Smooth muscle cell (in vitro differentiated cells): ENCODE results near the gene CD2. TPM values are rescaled to one million over a fixed set of nuclear protein-coding genes. Genes with fewer than 3 reads are reported as not detected.

Experiments used
- DNase-seq: peaks from one replicate; lab custom pipeline; 2025; ENCODE audit not compliant: unreplicated experiment; lab: John Stamatoyannopoulos, UW
- H2AFZ ChIP-seq: fragments of 200-600 bp; sonication (generic); 2 replicates; pipeline ENCODE4 v1.6.0; 2016; ENCODE audit warnings: antibody characterized with exemption, low read depth, mild to moderate bottlenecking
- H3F3A ChIP-seq: fragments of 200-600 bp; sonication (generic); 2 replicates; pipeline ENCODE4 v1.6.0; 2017; ENCODE audit warnings: antibody characterized with exemption, low read depth
- H3K27ac ChIP-seq: fragments of 200-600 bp; sonication (generic); 2 replicates; pipeline ENCODE4 v1.5.1; 2016; ENCODE audit warnings: low read depth, mild to moderate bottlenecking
- H3K27me3 ChIP-seq: fragments of 200-600 bp; sonication (generic); 2 replicates; pipeline ENCODE4 v1.6.1; 2016; ENCODE audit warnings: low read depth, mild to moderate bottlenecking
- H3K36me3 ChIP-seq: fragments of 200-600 bp; sonication (generic); 2 replicates; pipeline ENCODE4 v1.5.1; 2016; ENCODE audit warnings: low read depth
- H3K4me1 ChIP-seq: fragments of 200-600 bp; sonication (generic); 2 replicates; pipeline ENCODE4 v1.5.1; 2016; ENCODE audit warnings: low read depth
- H3K4me2 ChIP-seq: fragments of 200-600 bp; sonication (generic); 2 replicates; pipeline ENCODE4 v1.6.0; 2016; ENCODE audit warnings: mild to moderate bottlenecking
- H3K4me3 ChIP-seq: fragments of 200-600 bp; sonication (generic); 2 replicates; pipeline ENCODE4 v1.5.1; 2016; ENCODE audit warnings: mild to moderate bottlenecking
- H3K79me2 ChIP-seq: fragments of 200-600 bp; sonication (generic); 2 replicates; pipeline ENCODE4 v1.6.0; 2016; ENCODE audit warnings: low read depth, mild to moderate bottlenecking
- H3K9ac ChIP-seq: fragments of 200-600 bp; sonication (generic); 2 replicates; pipeline ENCODE4 v1.6.0; 2016; ENCODE audit warnings: low read depth
- H3K9me3 ChIP-seq: fragments of 200-600 bp; sonication (generic); replicated peaks from 2 replicates; pipeline ENCODE4 v1.5.1; 2016; ENCODE audit warnings: low read depth
- H4K20me1 ChIP-seq: fragments of 200-600 bp; sonication (generic); 2 replicates; pipeline ENCODE4 v1.6.0; 2016; ENCODE audit warnings: low read depth
- WGBS: methylation state at CpG from one replicate; pipeline ENCODE4 v1.1.7; 2016; ENCODE audit warnings: low lambda C conversion rate; 5-methylcytosine and 5-hydroxymethylcytosine counted together
- polyA plus RNA-seq: library from polyadenylated mRNA; unstranded; fragments of >200 nt; fragmentation: Nextera tagmentation; extraction: Ambion mirVana; gene quantifications from 2 replicates; pipeline ENCODE4 v1.2.1, GENCODE V29; 2016
- total RNA-seq: library from RNA; depleted of rRNA; stranded (reverse); fragments of >200 nt; gene quantifications from 2 replicates; pipeline ENCODE4 v1.2.3, GENCODE V29; 2014
- TF ChIP-seq, protein P1 (sequence below): fragments of 200-600 bp; sonication (generic); IDR thresholded peaks from 2 replicates; pipeline ENCODE4 v1.5.1; 2017; ENCODE audit warnings: borderline replicate concordance, mild to moderate bottlenecking, antibody characterized with exemption; ENCODE audit not compliant: insufficient read depth, poor library complexity, severe bottlenecking

The CD2 gene
- total and polyA plus RNA-seq, 2 experiments from 2014 or later, result not detected

DNA sequence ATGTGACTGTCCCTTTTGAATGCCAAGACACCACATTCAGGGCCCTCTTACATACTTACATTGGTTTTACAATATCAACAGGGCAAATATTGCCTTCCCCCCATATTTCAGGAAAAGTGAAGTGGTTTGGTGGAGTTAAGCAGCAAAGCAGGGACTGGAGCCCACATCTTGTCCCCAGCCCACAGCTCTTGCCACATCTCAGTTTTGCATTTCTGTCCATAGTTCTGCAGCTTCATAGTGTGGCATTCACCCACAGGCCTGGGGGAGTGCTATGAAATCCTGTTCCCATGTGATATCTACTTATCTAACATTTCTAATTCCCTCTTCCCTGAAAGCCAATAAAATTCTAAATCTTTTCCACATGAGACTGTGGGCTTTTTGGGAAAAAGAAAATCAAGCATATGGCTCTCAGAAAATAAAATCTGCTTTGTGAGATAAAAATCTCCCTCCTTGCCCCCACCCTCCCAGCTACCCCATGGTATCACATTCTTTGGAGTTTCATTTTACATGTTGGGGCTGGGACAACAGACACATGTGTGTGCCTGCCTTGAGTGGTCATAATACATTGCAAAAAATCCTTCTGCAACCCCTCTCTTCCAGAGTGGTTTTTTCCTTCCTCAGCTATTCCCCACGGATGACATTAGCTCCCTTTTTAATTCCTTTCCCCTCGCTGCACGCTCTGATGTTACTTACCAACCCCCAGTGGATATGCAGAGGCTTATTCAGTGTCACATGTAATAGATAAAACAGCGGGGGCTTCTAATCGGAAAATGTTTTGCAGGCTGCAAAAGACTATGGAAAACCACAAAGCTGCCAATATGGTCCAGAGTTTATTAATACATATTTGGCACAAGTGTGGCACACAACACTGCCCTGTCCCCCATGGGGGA lies 20.5 kb upstream of the CD2 start:
- Histone ChIP-seq H3K36me3 (no peaks in the 10 kb centered on the region), H3K79me2 (no peaks in the 10 kb centered on the region), H3K9me3 (no peaks in the 10 kb centered on the region), H3K4me3 (no peak overlapping the region), H4K20me1 (no peaks in the 10 kb centered on the region), H3K9ac (no peak overlapping the region), H3F3A (no peaks in the 10 kb centered on the region), H2AFZ (no peak overlapping the region), H3K4me1 (no peaks in the 10 kb centered on the region), H3K27me3 (no peaks in the 10 kb centered on the region), H3K27ac (no peak overlapping the region), H3K4me2 (peak overlapping the region; percentile 51)
- 24% methylated on average over 5 of the region's 5 CpGs for WGBS
- no peak for DNase-seq
- TF ChIP-seq, protein P1, sequence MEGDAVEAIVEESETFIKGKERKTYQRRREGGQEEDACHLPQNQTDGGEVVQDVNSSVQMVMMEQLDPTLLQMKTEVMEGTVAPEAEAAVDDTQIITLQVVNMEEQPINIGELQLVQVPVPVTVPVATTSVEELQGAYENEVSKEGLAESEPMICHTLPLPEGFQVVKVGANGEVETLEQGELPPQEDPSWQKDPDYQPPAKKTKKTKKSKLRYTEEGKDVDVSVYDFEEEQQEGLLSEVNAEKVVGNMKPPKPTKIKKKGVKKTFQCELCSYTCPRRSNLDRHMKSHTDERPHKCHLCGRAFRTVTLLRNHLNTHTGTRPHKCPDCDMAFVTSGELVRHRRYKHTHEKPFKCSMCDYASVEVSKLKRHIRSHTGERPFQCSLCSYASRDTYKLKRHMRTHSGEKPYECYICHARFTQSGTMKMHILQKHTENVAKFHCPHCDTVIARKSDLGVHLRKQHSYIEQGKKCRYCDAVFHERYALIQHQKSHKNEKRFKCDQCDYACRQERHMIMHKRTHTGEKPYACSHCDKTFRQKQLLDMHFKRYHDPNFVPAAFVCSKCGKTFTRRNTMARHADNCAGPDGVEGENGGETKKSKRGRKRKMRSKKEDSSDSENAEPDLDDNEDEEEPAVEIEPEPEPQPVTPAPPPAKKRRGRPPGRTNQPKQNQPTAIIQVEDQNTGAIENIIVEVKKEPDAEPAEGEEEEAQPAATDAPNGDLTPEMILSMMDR, result no peak

DNA sequence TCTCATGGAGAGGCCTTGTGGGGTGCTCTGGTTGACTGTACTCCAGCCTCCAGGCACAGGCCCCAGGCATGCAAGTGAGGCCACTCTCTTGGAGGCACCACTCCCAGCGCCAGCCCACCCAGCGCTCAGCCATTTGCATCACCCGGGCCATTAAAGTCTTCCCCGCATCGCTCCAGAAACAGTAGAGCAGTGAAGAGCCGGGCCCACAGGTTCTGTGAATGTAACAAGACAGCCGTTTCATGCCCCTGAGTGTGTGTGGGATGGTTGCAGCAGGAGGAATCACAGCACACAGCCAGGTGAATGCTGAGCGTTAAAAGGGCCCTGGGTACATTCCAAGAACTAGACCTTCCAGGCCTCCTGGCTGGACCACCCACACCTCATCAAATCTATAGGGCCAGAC lies 19.0 kb upstream of the CD2 start:
- Histone ChIP-seq H3K9ac (no peak overlapping the region), H4K20me1 (no peaks in the 10 kb centered on the region), H3K36me3 (no peaks in the 10 kb centered on the region), H3K4me2 (no peak overlapping the region), H2AFZ (no peak overlapping the region), H3K27ac (no peak overlapping the region), H3K4me3 (no peak overlapping the region), H3K79me2 (no peaks in the 10 kb centered on the region), H3F3A (no peaks in the 10 kb centered on the region), H3K27me3 (no peaks in the 10 kb centered on the region), H3K4me1 (no peaks in the 10 kb centered on the region), H3K9me3 (no peaks in the 10 kb centered on the region)
- 96% methylated on average over 8 of the region's 8 CpGs for WGBS
- DNase-seq, result no peak
- TF ChIP-seq, protein P1, result no peak

DNA sequence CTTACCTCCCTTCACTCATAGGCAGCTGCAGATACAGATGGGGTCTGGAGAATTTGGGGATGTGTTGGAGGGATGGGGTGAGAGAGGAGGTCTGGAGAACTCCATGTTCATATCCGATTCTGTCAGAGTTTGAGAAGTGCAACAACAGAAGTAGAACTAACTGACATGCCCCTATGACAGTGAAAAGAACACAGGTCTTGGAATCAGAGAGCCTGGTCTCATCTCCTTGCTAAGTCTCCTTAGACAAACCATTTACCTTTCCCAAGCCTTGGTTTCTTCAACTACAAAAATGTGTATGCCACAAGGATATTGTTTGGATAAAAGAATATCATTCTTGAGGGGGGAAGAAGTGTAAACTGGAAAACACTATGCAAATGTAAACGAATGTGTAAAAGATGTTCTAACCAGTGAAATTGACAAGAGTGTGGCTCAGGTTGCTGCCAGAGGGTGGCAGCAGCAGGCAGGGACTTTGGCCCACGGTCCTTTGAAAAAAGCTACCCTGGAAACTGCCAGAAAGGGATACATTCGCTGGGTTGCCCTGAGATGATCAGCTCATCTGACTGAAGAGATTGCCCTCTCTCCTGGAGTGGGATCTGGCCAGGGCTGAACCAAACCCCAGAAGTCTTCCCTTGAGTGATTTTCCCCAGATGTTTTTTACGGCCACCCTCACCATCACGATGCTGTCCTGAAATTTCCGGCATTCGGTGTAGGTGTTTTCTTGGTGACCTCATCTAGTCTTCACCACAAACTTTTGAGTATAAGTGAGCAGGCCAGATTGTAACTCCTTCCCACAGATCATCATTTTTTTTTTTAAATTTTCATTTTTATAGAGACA lies 17.0 kb upstream of the CD2 start:
- Histone ChIP-seq H3K36me3 (no peaks in the 10 kb centered on the region), H3K27me3 (no peaks in the 10 kb centered on the region), H4K20me1 (no peaks in the 10 kb centered on the region), H3K9ac (no peak overlapping the region), H3K4me1 (no peaks in the 10 kb centered on the region), H3K4me2 (no peak overlapping the region), H2AFZ (no peak overlapping the region), H3K79me2 (no peaks in the 10 kb centered on the region), H3K4me3 (no peak overlapping the region), H3K27ac (no peak overlapping the region), H3F3A (no peaks in the 10 kb centered on the region), H3K9me3 (no peaks in the 10 kb centered on the region)
- 42% methylated on average over 8 of the region's 8 CpGs for WGBS
- TF ChIP-seq, protein P1, result peak; percentile 82
- DNase-seq, result peak; percentile 10
